NCI-H446 (cell line): Measurements from ENCODE around the gene INTS11.
"Not testable (repeated sequence)": the region's sequence is repeated elsewhere in the genome, so short reads cannot be mapped to it uniquely, and the experiment has no call there.

Source experiments
- DNase-seq, 2 experiments: peaks; one replicate each; lab custom pipeline; 2025; lab: John Stamatoyannopoulos, UW

Gene INTS11

GRCh38 chr1:1324524-1325287, at the start of gene INTS11, which contains the start of gene CPTP:
TSS of gene INTS11 (minus strand) at chr1:1324660. CDS start at chr1:1324608, 52 bp downstream.
TSS of gene CPTP (plus strand) at chr1:1324802. CDS start at chr1:1326911, 2,109 bp downstream.
- DNase-seq = peak; percentile 86 to 97

- no peak for DNase-seq
Observed at GRCh38 chr1:1373815-1374588, 49.5 kb upstream of the INTS11 start.

- no peak for DNase-seq
Observed at GRCh38 chr1:1373051-1373814, 48.8 kb upstream of the INTS11 start.

- peak in 1 of 2 experiments; percentile 58 for DNase-seq
Observed at GRCh38 chr1:1371746-1372711, 47.6 kb upstream of the INTS11 start.

GRCh38 chr1:1371364-1371745, 46.9 kb upstream of the INTS11 start:
- no peak for DNase-seq

- DNase-seq = no peak
Observed at GRCh38 chr1:1370771-1371300, 46.4 kb upstream of the INTS11 start.

- DNase-seq = not testable (repeated sequence)
Observed at GRCh38 chr1:1370094-1370493, 45.6 kb upstream of the INTS11 start.

- DNase-seq = no peak
Observed at GRCh38 chr1:1367315-1367714, 42.9 kb upstream of the INTS11 start.

GRCh38 chr1:1366699-1367066, 42.2 kb upstream of the INTS11 start:
- no peak for DNase-seq

- no peak for DNase-seq
Observed at GRCh38 chr1:1365875-1366698, 41.6 kb upstream of the INTS11 start.

GRCh38 chr1:1364266-1364665, 39.8 kb upstream of the INTS11 start:
- DNase-seq = no peak

GRCh38 chr1:1361982-1362423, 37.5 kb upstream of the INTS11 start:
- DNase-seq = no peak

- DNase-seq = no peak
Observed at GRCh38 chr1:1361233-1361981, 36.9 kb upstream of the INTS11 start.

GRCh38 chr1:1360506-1361169, 36.2 kb upstream of the INTS11 start:
- DNase-seq = no peak

GRCh38 chr1:1359664-1360468, 35.4 kb upstream of the INTS11 start:
- no peak for DNase-seq

GRCh38 chr1:1359308-1359663, 34.8 kb upstream of the INTS11 start:
- no peak for DNase-seq

- no peak for DNase-seq
Observed at GRCh38 chr1:1358433-1359271, 34.2 kb upstream of the INTS11 start, which contains the start of gene MXRA8. TSS of gene MXRA8 (minus strand) at chr1:1358555. CDS start at chr1:1358504, 51 bp downstream.
